WERI-Rb-1 (cell line): ENCODE data around the gene TEPSIN.

Experiments used
- DNase-seq: peaks from one replicate; pipeline ENCODE4 v3.0.0-alpha.2; 2020
- H3K27ac ChIP-seq: fragments of 250-450 bp; sonication (Bioruptor Pico); 2 replicates; pipeline ENCODE4 v1.5.1; 2020; ENCODE audit warnings: mild to moderate bottlenecking, moderate library complexity
- H3K27me3 ChIP-seq: fragments of 250-450 bp; sonication (Bioruptor Pico); 2 replicates; pipeline ENCODE4 v1.5.1; 2021; ENCODE audit warnings: mild to moderate bottlenecking, low read depth, moderate library complexity; ENCODE audit not compliant: insufficient read depth, severe bottlenecking
- H3K36me3 ChIP-seq: fragments of 250-450 bp; sonication (Bioruptor Pico); 2 replicates; pipeline ENCODE4 v1.5.1; 2020; ENCODE audit warnings: mild to moderate bottlenecking, moderate library complexity
- H3K4me3 ChIP-seq: 2 replicates; pipeline ENCODE4 v1.5.1; 2011; ENCODE audit warnings: low read depth, mild to moderate bottlenecking, control low read depth, low read length
- H3K9me3 ChIP-seq: fragments of 250-450 bp; sonication (Bioruptor Pico); 2 replicates; pipeline ENCODE4 v1.5.1; 2021; ENCODE audit warnings: mild to moderate bottlenecking, moderate library complexity; ENCODE audit not compliant: severe bottlenecking
- CTCF ChIP-seq: IDR thresholded peaks from 2 replicates; pipeline ENCODE4 v1.5.1; 2011; ENCODE audit warnings: low read depth, mild to moderate bottlenecking, control low read depth, inconsistent platforms, low read length

The TEPSIN gene

GRCh38 chr17:81243333-81243664, 4.4 kb upstream of the TEPSIN start:
- TF ChIP-seq CTCF = no peak
- H3K27ac ChIP-seq = no peak overlapping the region
- H3K9me3 ChIP-seq = no peaks in the 10 kb centered on the region
- peaks cover 34% of the 10 kb centered on the region for H3K36me3 ChIP-seq
- no peaks in the 10 kb centered on the region for H3K27me3 ChIP-seq
- H3K4me3 ChIP-seq = no peak overlapping the region
- DNase-seq = no peak

- peak overlapping the region; percentile 5 for H3K27ac ChIP-seq
- no peak for DNase-seq
- peaks cover 34% of the 10 kb centered on the region for H3K36me3 ChIP-seq
- H3K4me3 ChIP-seq = no peak overlapping the region
- H3K27me3 ChIP-seq = no peaks in the 10 kb centered on the region
- no peaks in the 10 kb centered on the region for H3K9me3 ChIP-seq
- no peak for TF ChIP-seq CTCF
Observed at GRCh38 chr17:81242421-81243332, 3.8 kb upstream of the TEPSIN start.

GRCh38 chr17:81241648-81242420, 3.0 kb upstream of the TEPSIN start:
- Histone ChIP-seq H3K27ac (no peak overlapping the region; the same call in 1 of the 2 replicates), H3K9me3 (no peaks in the 10 kb centered on the region), H3K4me3 (no peak overlapping the region), H3K36me3 (peaks cover 37% of the 10 kb centered on the region), H3K27me3 (no peaks in the 10 kb centered on the region)
- TF ChIP-seq CTCF = peak; percentile 99
- peak; percentile 85 for DNase-seq

- Histone ChIP-seq H3K27me3 (no peaks in the 10 kb centered on the region), H3K27ac (no peak overlapping the region; the same call in 1 of the 2 replicates), H3K4me3 (no peak overlapping the region), H3K36me3 (peaks cover 37% of the 10 kb centered on the region), H3K9me3 (no peaks in the 10 kb centered on the region)
- TF ChIP-seq CTCF = no peak
- no peak for DNase-seq
Observed at GRCh38 chr17:81241203-81241602, 2.3 kb upstream of the TEPSIN start.

GRCh38 chr17:81240761-81241160, 1.9 kb upstream of the TEPSIN start:
- peaks cover 35% of the 10 kb centered on the region for H3K36me3 ChIP-seq
- no peak for DNase-seq
- no peak overlapping the region for H3K4me3 ChIP-seq
- no peak for TF ChIP-seq CTCF
- H3K27me3 ChIP-seq = no peaks in the 10 kb centered on the region
- H3K27ac ChIP-seq = no peak overlapping the region
- H3K9me3 ChIP-seq = no peaks in the 10 kb centered on the region
